SU-DHL-6 (cell line): Measurements from ENCODE around the gene SEPTIN10.

Experiments used
- CTCF ChIP-seq: fragments of 200-600 bp; sonication (generic); IDR thresholded peaks from one replicate; pipeline ENCODE4 v1.5.1; 2017; ENCODE audit warnings: antibody characterized with exemption, mild to moderate bottlenecking, low read length, moderate library complexity; ENCODE audit not compliant: insufficient read depth, poor library complexity, severe bottlenecking
- EZH2phosphoT487 ChIP-seq: fragments of 200-600 bp; sonication (generic), shearing (Covaris generic); conservative IDR thresholded peaks from 2 replicates; pipeline ENCODE4 v1.6.1; 2018; ENCODE audit warnings: mild to moderate bottlenecking, antibody characterized with exemption, low read length, moderate library complexity, mixed read lengths

- TF ChIP-seq CTCF (no peak), EZH2phosphoT487 (no peak)
Observed at GRCh38 chr2:109624339-109624738, 10.6 kb upstream of the SEPTIN10 start.
